ENCODE results near the gene PLCD3.

PLCD3 gene

GRCh38 chr17:45129940-45130680 is 2.2 kb downstream of the PLCD3 start:
- peak overlapping the region; percentile 23 for H3K4me3 ChIP-seq (ENCODE audit: low read depth, low read length)
- H3K27me3 ChIP-seq (ENCODE audit: insufficient read depth, low read length), result no peaks in the 10 kb centered on the region
- no peak overlapping the region for H3K23ac ChIP-seq (ENCODE audit: low read length)
- H3K14ac ChIP-seq (ENCODE audit: low read length), result peak overlapping the region; percentile 13
- H4K8ac ChIP-seq (ENCODE audit: low read depth, low read length), result peak overlapping the region; percentile 32
- DNase-seq, result peak; percentile 88 to 90
- no CpG with 5 or more reads among the region's 13 CpGs for WGBS (ENCODE audit: extremely low coverage, insufficient coverage, insufficient read length)
- peaks cover 37 to 43% of the 10 kb centered on the region in 2 experiments for H3K4me1 ChIP-seq (ENCODE audit: control insufficient read depth in 1 of 2, insufficient read depth in 2 of 2, low read length in 2 of 2)
- peaks cover 4% of the 10 kb centered on the region for H3K79me2 ChIP-seq (ENCODE audit: control insufficient read depth, insufficient read depth, low read length, poor library complexity)
- no peak overlapping the region for H3K4ac ChIP-seq (ENCODE audit: low read depth, low read length)
- H3K9me3 ChIP-seq (ENCODE audit: insufficient read depth, low read depth, low read length), result no peaks in the 10 kb centered on the region
- H2BK5ac ChIP-seq (ENCODE audit: low read depth, low read length, poor library complexity), result peak overlapping the region; percentile 65
- peaks cover 27% of the 10 kb centered on the region for H3K79me1 ChIP-seq (ENCODE audit: low read length)
- H3K9ac ChIP-seq (ENCODE audit: low read length), result no peak overlapping the region
- peak overlapping the region; percentile 16 for H2BK12ac ChIP-seq (ENCODE audit: low read length)
- H3K18ac ChIP-seq (ENCODE audit: low read length), result peak overlapping the region; percentile 20
- no peak overlapping the region for H2AFZ ChIP-seq (ENCODE audit: insufficient read depth, low read length, poor library complexity)
- H4K91ac ChIP-seq (ENCODE audit: low read depth, low read length), result peak overlapping the region; percentile 82
- H4K12ac ChIP-seq (ENCODE audit: low read depth, low read length), result no peak overlapping the region
- no peak overlapping the region for H3K4me2 ChIP-seq (ENCODE audit: low read length)
- no peaks in the 10 kb centered on the region for H3K36me3 ChIP-seq (ENCODE audit: control insufficient read depth in 1 of 2, insufficient read depth in 2 of 2, low read length in 2 of 2)
- peak overlapping the region; percentile 43 for H3K27ac ChIP-seq (ENCODE audit: low read depth, low read length)
- H2BK120ac ChIP-seq (ENCODE audit: insufficient read depth, low read length, poor library complexity), result peak overlapping the region; percentile 77
- peak overlapping the region; percentile 55 for H2AK5ac ChIP-seq (ENCODE audit: low read length)

GRCh38 chr17:45129426-45129939 is 2.8 kb downstream of the PLCD3 start:
- Histone ChIP-seq H4K12ac (ENCODE audit: low read depth, low read length) (no peak overlapping the region), H3K4me3 (ENCODE audit: low read depth, low read length) (no peak overlapping the region), H3K14ac (ENCODE audit: low read length) (peak overlapping the region; percentile 13), H3K27me3 (ENCODE audit: insufficient read depth, low read length) (no peaks in the 10 kb centered on the region), H2BK12ac (ENCODE audit: low read length) (peak overlapping the region; percentile 41), H2BK120ac (ENCODE audit: insufficient read depth, low read length, poor library complexity) (peak overlapping the region; percentile 77), H3K36me3 (ENCODE audit: control insufficient read depth in 1 of 2, insufficient read depth in 2 of 2, low read length in 2 of 2) (no peaks in the 10 kb centered on the region), H3K27ac (ENCODE audit: low read depth, low read length) (peak overlapping the region; percentile 43), H3K79me2 (ENCODE audit: control insufficient read depth, insufficient read depth, low read length, poor library complexity) (peaks cover 4% of the 10 kb centered on the region), H3K9me3 (ENCODE audit: insufficient read depth, low read depth, low read length) (no peaks in the 10 kb centered on the region), H2BK5ac (ENCODE audit: low read depth, low read length, poor library complexity) (peak overlapping the region; percentile 65), H3K4ac (ENCODE audit: low read depth, low read length) (peak overlapping the region; percentile 19), H3K23ac (ENCODE audit: low read length) (no peak overlapping the region), H3K9ac (ENCODE audit: low read length) (no peak overlapping the region), H3K18ac (ENCODE audit: low read length) (no peak overlapping the region), H4K91ac (ENCODE audit: low read depth, low read length) (peak overlapping the region; percentile 82), H2AK5ac (ENCODE audit: low read length) (peak overlapping the region; percentile 55), H4K8ac (ENCODE audit: low read depth, low read length) (peak overlapping the region; percentile 32), H3K79me1 (ENCODE audit: low read length) (peaks cover 28% of the 10 kb centered on the region), H2AFZ (ENCODE audit: insufficient read depth, low read length, poor library complexity) (no peak overlapping the region), H3K4me1 (ENCODE audit: control insufficient read depth in 1 of 2, insufficient read depth in 2 of 2, low read length in 2 of 2) (peaks cover 37 to 46% of the 10 kb centered on the region in 2 experiments), H3K4me2 (ENCODE audit: low read length) (no peak overlapping the region)
- no CpG with 5 or more reads among the region's 10 CpGs for WGBS (ENCODE audit: extremely low coverage, insufficient coverage, insufficient read length)
- DNase-seq, result peak; percentile 89 to 93

- Histone ChIP-seq H2BK12ac (ENCODE audit: low read length) (no peak overlapping the region), H3K79me1 (ENCODE audit: low read length) (peaks cover 30% of the 10 kb centered on the region), H2AK5ac (ENCODE audit: low read length) (no peak overlapping the region), H4K12ac (ENCODE audit: low read depth, low read length) (no peak overlapping the region), H4K8ac (ENCODE audit: low read depth, low read length) (no peak overlapping the region), H3K9ac (ENCODE audit: low read length) (no peak overlapping the region), H2AFZ (ENCODE audit: insufficient read depth, low read length, poor library complexity) (no peak overlapping the region), H3K23ac (ENCODE audit: low read length) (no peak overlapping the region), H2BK5ac (ENCODE audit: low read depth, low read length, poor library complexity) (no peak overlapping the region), H3K27ac (ENCODE audit: low read depth, low read length) (no peak overlapping the region), H3K18ac (ENCODE audit: low read length) (no peak overlapping the region), H2BK120ac (ENCODE audit: insufficient read depth, low read length, poor library complexity) (no peak overlapping the region), H3K14ac (ENCODE audit: low read length) (no peak overlapping the region), H3K9me3 (ENCODE audit: insufficient read depth, low read depth, low read length) (no peaks in the 10 kb centered on the region), H3K79me2 (ENCODE audit: control insufficient read depth, insufficient read depth, low read length, poor library complexity) (peaks cover 4% of the 10 kb centered on the region), H3K27me3 (ENCODE audit: insufficient read depth, low read length) (no peaks in the 10 kb centered on the region), H3K4me2 (ENCODE audit: low read length) (no peak overlapping the region), H3K4me1 (ENCODE audit: control insufficient read depth in 1 of 2, insufficient read depth in 2 of 2, low read length in 2 of 2) (peaks cover 42 to 50% of the 10 kb centered on the region in 2 experiments), H3K36me3 (ENCODE audit: control insufficient read depth in 1 of 2, insufficient read depth in 2 of 2, low read length in 2 of 2) (no peaks in the 10 kb centered on the region), H3K4me3 (ENCODE audit: low read depth, low read length) (no peak overlapping the region), H3K4ac (ENCODE audit: low read depth, low read length) (no peak overlapping the region), H4K91ac (ENCODE audit: low read depth, low read length) (peak overlapping the region; percentile 82)
- no CpG with 5 or more reads among the region's 2 CpGs for WGBS (ENCODE audit: extremely low coverage, insufficient coverage, insufficient read length)
- DNase-seq, result peak in 1 of 2 donors; percentile 66
Measured at GRCh38 chr17:45128989-45129388, 3.3 kb downstream of the PLCD3 start.

- Histone ChIP-seq H2AK5ac (ENCODE audit: low read length) (peak overlapping the region; percentile 40), H3K4me2 (ENCODE audit: low read length) (no peak overlapping the region), H4K12ac (ENCODE audit: low read depth, low read length) (no peak overlapping the region), H4K8ac (ENCODE audit: low read depth, low read length) (no peak overlapping the region), H3K14ac (ENCODE audit: low read length) (peak overlapping the region; percentile 59), H3K27me3 (ENCODE audit: insufficient read depth, low read length) (no peaks in the 10 kb centered on the region), H3K18ac (ENCODE audit: low read length) (peak overlapping the region; percentile 8), H3K4me1 (ENCODE audit: control insufficient read depth in 1 of 2, insufficient read depth in 2 of 2, low read length in 2 of 2) (peaks cover 46 to 57% of the 10 kb centered on the region in 2 experiments), H3K9ac (ENCODE audit: low read length) (no peak overlapping the region), H2BK12ac (ENCODE audit: low read length) (peak overlapping the region; percentile 20), H3K4ac (ENCODE audit: low read depth, low read length) (no peak overlapping the region), H4K91ac (ENCODE audit: low read depth, low read length) (peak overlapping the region; percentile 56), H3K23ac (ENCODE audit: low read length) (no peak overlapping the region), H2BK5ac (ENCODE audit: low read depth, low read length, poor library complexity) (peak overlapping the region; percentile 28), H3K4me3 (ENCODE audit: low read depth, low read length) (no peak overlapping the region), H3K27ac (ENCODE audit: low read depth, low read length) (peak overlapping the region; percentile 20), H2BK120ac (ENCODE audit: insufficient read depth, low read length, poor library complexity) (peak overlapping the region; percentile 33), H3K79me1 (ENCODE audit: low read length) (peaks cover 30% of the 10 kb centered on the region), H2AFZ (ENCODE audit: insufficient read depth, low read length, poor library complexity) (peak overlapping the region; percentile 46), H3K9me3 (ENCODE audit: insufficient read depth, low read depth, low read length) (no peaks in the 10 kb centered on the region), H3K79me2 (ENCODE audit: control insufficient read depth, insufficient read depth, low read length, poor library complexity) (peaks cover 4% of the 10 kb centered on the region), H3K36me3 (ENCODE audit: control insufficient read depth in 1 of 2, insufficient read depth in 2 of 2, low read length in 2 of 2) (no peaks in the 10 kb centered on the region)
- WGBS (ENCODE audit: extremely low coverage, insufficient coverage, insufficient read length), result no CpG with 5 or more reads among the region's 5 CpGs
- DNase-seq, result no peak
Measured at GRCh38 chr17:45128331-45128730, 4.0 kb downstream of the PLCD3 start.

Data from trophoblast cell (in vitro differentiated cells and primary cell).